K562 (cell line): Measurements from ENCODE around the gene CD22. TPM values are rescaled to one million over a fixed set of nuclear protein-coding genes. Genes with fewer than 3 reads are reported as not detected.
A peak's percentile ranks its signal among the peaks of the same experiment; 100 is the strongest.

Experiments
- ARID1B ChIP-seq: fragments of 450-650 bp; IDR thresholded peaks from 2 replicates; pipeline ENCODE4 v1.6.1; 2016; ENCODE audit warnings: antibody characterized with exemption, mild to moderate bottlenecking, inconsistent platforms
- E2F3 ChIP-seq: fragments of 250-450 bp; sonication (Bioruptor Pico); IDR thresholded peaks from 2 replicates; pipeline ENCODE4 v1.4.0; 2020; ENCODE audit warnings: mild to moderate bottlenecking
- GTF2E2 ChIP-seq: fragments of 200-800 bp; sonication (Bioruptor generic); IDR thresholded peaks from 2 replicates; pipeline ENCODE4 v1.6.1; 2016; ENCODE audit warnings: missing genetic modification characterization, missing compliant biosample characterization
- ILK ChIP-seq: fragments of 450-650 bp; IDR thresholded peaks from 2 replicates; pipeline ENCODE4 v1.6.1; 2016; ENCODE audit warnings: missing genetic modification characterization, low read depth, mild to moderate bottlenecking, missing compliant biosample characterization, moderate library complexity, borderline replicate concordance
- MEF2A ChIP-seq: IDR thresholded peaks from 2 replicates; pipeline ENCODE4 v1.6.1; 2011; ENCODE audit warnings: low read depth, mild to moderate bottlenecking, low read length, moderate library complexity; ENCODE audit not compliant: control insufficient read depth
- NBN ChIP-seq: fragments of 450-650 bp; IDR thresholded peaks from 2 replicates; pipeline ENCODE4 v1.6.1; 2016; ENCODE audit warnings: low read depth, mild to moderate bottlenecking
- SRF ChIP-seq, 2 experiments: fragments of 250-450, 450-650 bp in 1 of 2; sonication (Bioruptor Pico) in 1 of 2; sonication (generic) in 1 of 2; formaldehyde crosslinking; IDR thresholded peaks; 2 replicates each; pipeline versions ENCODE4 v1.5.0 to v1.5.1; 2020 to 2022; ENCODE audit warnings: mild to moderate bottlenecking in 1 of 2, missing genetic modification reagents in 1 of 2
- ZKSCAN1 ChIP-seq: fragments of 150-350 bp; IDR thresholded peaks from 2 replicates; pipeline ENCODE4 v1.6.1; 2016; ENCODE audit warnings: low read depth, low read length
- ZNF398 ChIP-seq: fragments of 250-450 bp; sonication (Bioruptor Pico); IDR thresholded peaks from 2 replicates; pipeline ENCODE4 v1.8.0; 2021; ENCODE audit warnings: moderate library complexity, mild to moderate bottlenecking, inconsistent platforms
- ZSCAN32 ChIP-seq: fragments of 450-650 bp; formaldehyde crosslinking; IDR thresholded peaks from 2 replicates; pipeline ENCODE4 v1.4.0; 2020; ENCODE audit warnings: mild to moderate bottlenecking, moderate library complexity
- polyA plus RNA-seq, 8 experiments: library from polyadenylated mRNA; depleted of rRNA in 4 of 8; stranded (reverse) in 5 of 8; unstranded in 3 of 8; fragments of >200 nt; fragmentation: Nextera tagmentation in 2 of 8; fragmentation: Illumina TruSeq in 1 of 8; extraction: Ambion mirVana in 2 of 8; extraction: Trizol in 1 of 8; gene quantifications; 2 replicates each; pipeline versions ENCODE4 v1.2.1 to v1.2.3, GENCODE V29; 2011 to 2014; ENCODE audit warnings: inconsistent platforms in 1 of 8, missing spikeins in 1 of 8
- total RNA-seq, 7 experiments: library from RNA; depleted of rRNA in 6 of 7; stranded (reverse); fragments of >200 nt in 6 of 7; fragmentation: Illumina TruSeq in 2 of 7; extraction: Trizol in 2 of 7; gene quantifications; 2 replicates each; pipeline versions ENCODE4 v1.2.1 to v1.2.3, GENCODE V29; 2011 to 2021; ENCODE audit warnings: low replicate concordance in 1 of 7
- TF ChIP-seq, protein P1 (sequence below), 2 experiments: fragments of 450-650 bp in 1 of 2; IDR thresholded peaks; 2 replicates each; pipeline ENCODE4 v1.6.1; 2011 to 2017; ENCODE audit warnings: low read depth in 2 of 2, antibody characterized with exemption in 1 of 2, borderline replicate concordance in 1 of 2, low read length in 1 of 2, mild to moderate bottlenecking in 1 of 2, mixed read lengths in 1 of 2; ENCODE audit not compliant: control insufficient read depth in 1 of 2
- TF ChIP-seq, protein P2 (sequence below): fragments of 200-800 bp; sonication (Bioruptor generic); IDR thresholded peaks from 2 replicates; pipeline ENCODE4 v1.6.1; 2017; ENCODE audit warnings: missing genetic modification characterization, missing compliant biosample characterization
- TF ChIP-seq, protein P3 (sequence below), 2 experiments: fragments of 450-650 bp; IDR thresholded peaks; 2 replicates each; pipeline ENCODE4 v1.6.1; 2016
- TF ChIP-seq, protein P4 (sequence below), 2 experiments: fragments of 450-650 bp; conservative IDR thresholded peaks; 2 replicates each; pipeline ENCODE4 v1.6.1; 2017; ENCODE audit warnings: mild to moderate bottlenecking in 2 of 2, moderate library complexity in 2 of 2
- TF ChIP-seq, protein P5 (sequence below), 2 experiments: fragments of 250-450 bp in 1 of 2; fragments of 450-650 bp in 1 of 2; sonication (Bioruptor Pico) in 1 of 2; IDR thresholded peaks; 2 replicates each; pipeline versions ENCODE4 v1.6.1 to v1.8.0; 2016 to 2021; ENCODE audit warnings: mild to moderate bottlenecking in 2 of 2, moderate library complexity in 2 of 2, missing compliant biosample characterization in 1 of 2, missing genetic modification characterization in 1 of 2

Gene CD22
- total and polyA plus RNA-seq, 9 of the 15 experiments (the other 6 are each of a cell fraction or from before 2014, with no cell fraction given): 0.29 to 5.0 (median 3.5) TPM

- TF ChIP-seq, protein P1, sequence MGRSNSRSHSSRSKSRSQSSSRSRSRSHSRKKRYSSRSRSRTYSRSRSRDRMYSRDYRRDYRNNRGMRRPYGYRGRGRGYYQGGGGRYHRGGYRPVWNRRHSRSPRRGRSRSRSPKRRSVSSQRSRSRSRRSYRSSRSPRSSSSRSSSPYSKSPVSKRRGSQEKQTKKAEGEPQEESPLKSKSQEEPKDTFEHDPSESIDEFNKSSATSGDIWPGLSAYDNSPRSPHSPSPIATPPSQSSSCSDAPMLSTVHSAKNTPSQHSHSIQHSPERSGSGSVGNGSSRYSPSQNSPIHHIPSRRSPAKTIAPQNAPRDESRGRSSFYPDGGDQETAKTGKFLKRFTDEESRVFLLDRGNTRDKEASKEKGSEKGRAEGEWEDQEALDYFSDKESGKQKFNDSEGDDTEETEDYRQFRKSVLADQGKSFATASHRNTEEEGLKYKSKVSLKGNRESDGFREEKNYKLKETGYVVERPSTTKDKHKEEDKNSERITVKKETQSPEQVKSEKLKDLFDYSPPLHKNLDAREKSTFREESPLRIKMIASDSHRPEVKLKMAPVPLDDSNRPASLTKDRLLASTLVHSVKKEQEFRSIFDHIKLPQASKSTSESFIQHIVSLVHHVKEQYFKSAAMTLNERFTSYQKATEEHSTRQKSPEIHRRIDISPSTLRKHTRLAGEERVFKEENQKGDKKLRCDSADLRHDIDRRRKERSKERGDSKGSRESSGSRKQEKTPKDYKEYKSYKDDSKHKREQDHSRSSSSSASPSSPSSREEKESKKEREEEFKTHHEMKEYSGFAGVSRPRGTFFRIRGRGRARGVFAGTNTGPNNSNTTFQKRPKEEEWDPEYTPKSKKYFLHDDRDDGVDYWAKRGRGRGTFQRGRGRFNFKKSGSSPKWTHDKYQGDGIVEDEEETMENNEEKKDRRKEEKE (IDR thresholded peaks at IDR 0.05; ENCODE audit: borderline replicate concordance in 1 of 2, control insufficient read depth in 1 of 2, low read depth in 2 of 2, low read length in 1 of 2): 0 out of 4 replicates have a peak, but pooled peaks of 1 of the 2 experiments have one; percentile 44
- TF ChIP-seq ZKSCAN1 (peak; percentile 39; the same call in 1 of the 2 replicates), E2F3 (CRISPR knock-in tag) (0 out of 2 replicates have a peak, but pooled peaks have one; percentile 30), ARID1B (peak; percentile 98), ZSCAN32 (CRISPR knock-in tag) (no peak), ILK (tag) (no peak), ZNF398 (CRISPR knock-in tag) (no peak), MEF2A (no peak), GTF2E2 (tag) (no peak), NBN (peak; percentile 93; the same call in 1 of the 2 replicates), SRF (CRISPR knock-in tag; IDR thresholded peaks at IDR 0.05) (no peak)
- TF ChIP-seq, protein P2, sequence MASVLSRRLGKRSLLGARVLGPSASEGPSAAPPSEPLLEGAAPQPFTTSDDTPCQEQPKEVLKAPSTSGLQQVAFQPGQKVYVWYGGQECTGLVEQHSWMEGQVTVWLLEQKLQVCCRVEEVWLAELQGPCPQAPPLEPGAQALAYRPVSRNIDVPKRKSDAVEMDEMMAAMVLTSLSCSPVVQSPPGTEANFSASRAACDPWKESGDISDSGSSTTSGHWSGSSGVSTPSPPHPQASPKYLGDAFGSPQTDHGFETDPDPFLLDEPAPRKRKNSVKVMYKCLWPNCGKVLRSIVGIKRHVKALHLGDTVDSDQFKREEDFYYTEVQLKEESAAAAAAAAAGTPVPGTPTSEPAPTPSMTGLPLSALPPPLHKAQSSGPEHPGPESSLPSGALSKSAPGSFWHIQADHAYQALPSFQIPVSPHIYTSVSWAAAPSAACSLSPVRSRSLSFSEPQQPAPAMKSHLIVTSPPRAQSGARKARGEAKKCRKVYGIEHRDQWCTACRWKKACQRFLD (CRISPR knock-in tag): peak; percentile 49; the same call in 1 of the 2 replicates
- TF ChIP-seq, protein P3, sequence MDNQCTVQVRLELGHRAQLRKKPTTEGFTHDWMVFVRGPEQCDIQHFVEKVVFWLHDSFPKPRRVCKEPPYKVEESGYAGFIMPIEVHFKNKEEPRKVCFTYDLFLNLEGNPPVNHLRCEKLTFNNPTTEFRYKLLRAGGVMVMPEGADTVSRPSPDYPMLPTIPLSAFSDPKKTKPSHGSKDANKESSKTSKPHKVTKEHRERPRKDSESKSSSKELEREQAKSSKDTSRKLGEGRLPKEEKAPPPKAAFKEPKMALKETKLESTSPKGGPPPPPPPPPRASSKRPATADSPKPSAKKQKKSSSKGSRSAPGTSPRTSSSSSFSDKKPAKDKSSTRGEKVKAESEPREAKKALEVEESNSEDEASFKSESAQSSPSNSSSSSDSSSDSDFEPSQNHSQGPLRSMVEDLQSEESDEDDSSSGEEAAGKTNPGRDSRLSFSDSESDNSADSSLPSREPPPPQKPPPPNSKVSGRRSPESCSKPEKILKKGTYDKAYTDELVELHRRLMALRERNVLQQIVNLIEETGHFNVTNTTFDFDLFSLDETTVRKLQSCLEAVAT (IDR thresholded peaks at IDR 0.05): peak in 1 of 2 experiments; percentile 13; a peak in 1 of 4 replicates
- TF ChIP-seq, protein P4, sequence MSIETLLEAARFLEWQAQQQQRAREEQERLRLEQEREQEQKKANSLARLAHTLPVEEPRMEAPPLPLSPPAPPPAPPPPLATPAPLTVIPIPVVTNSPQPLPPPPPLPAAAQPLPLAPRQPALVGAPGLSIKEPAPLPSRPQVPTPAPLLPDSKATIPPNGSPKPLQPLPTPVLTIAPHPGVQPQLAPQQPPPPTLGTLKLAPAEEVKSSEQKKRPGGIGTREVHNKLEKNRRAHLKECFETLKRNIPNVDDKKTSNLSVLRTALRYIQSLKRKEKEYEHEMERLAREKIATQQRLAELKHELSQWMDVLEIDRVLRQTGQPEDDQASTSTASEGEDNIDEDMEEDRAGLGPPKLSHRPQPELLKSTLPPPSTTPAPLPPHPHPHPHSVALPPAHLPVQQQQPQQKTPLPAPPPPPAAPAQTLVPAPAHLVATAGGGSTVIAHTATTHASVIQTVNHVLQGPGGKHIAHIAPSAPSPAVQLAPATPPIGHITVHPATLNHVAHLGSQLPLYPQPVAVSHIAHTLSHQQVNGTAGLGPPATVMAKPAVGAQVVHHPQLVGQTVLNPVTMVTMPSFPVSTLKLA (conservative IDR thresholded peaks at IDR 0.05): peak; percentile 70 to 87
- TF ChIP-seq, protein P5, sequence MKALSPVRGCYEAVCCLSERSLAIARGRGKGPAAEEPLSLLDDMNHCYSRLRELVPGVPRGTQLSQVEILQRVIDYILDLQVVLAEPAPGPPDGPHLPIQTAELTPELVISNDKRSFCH (CRISPR knock-in tag; IDR thresholded peaks at IDR 0.05): no peak
- TF ChIP-seq, protein P5 (tag; IDR thresholded peaks at IDR 0.05): 0 out of 2 replicates have a peak, but pooled peaks have one; percentile 24
Observed at GRCh38 chr19:35380450-35381124, 51.6 kb downstream of the CD22 start (continued).
